Erythroblast (primary cell): ENCODE data around the gene DGKH.

Source experiments
- GATA1 ChIP-seq: IDR thresholded peaks from 2 replicates; pipeline ENCODE4 v1.6.1; 2011; ENCODE audit warnings: low read depth, mild to moderate bottlenecking, control low read depth, low read length, moderate library complexity
- POLR2A ChIP-seq: IDR thresholded peaks from 2 replicates; pipeline ENCODE4 v1.6.1; 2011; ENCODE audit warnings: mild to moderate bottlenecking, low read length

DNA sequence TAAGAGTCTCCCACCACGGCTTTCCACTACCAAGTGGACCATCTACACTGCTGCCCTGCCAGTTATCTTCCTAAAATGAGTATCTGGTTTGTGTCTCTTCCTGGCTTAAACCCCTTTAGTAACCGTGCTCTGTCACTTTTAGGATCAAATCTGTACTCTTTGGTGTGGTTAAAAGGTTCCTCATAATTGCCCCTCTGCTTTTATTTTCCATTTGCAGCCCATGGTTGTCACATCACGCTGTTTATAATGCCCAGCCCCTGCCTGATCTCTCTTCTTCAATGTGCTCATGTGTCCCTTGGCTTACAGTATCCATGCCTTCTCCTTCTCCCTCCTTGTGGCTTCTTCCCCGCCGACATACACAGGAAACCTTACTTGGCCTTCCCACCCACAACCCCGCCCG, 100.1 kb downstream of the DGKH start:
- TF ChIP-seq POLR2A, result no peak
- TF ChIP-seq GATA1, result no peak
